ENCODE results near the gene ATP5F1A. TPM values are rescaled to one million over a fixed set of nuclear protein-coding genes. Genes with fewer than 3 reads are reported as not detected.

ATP5F1A gene
- total RNA-seq, 1 experiment from 2014 or later = 199 TPM

DNA sequence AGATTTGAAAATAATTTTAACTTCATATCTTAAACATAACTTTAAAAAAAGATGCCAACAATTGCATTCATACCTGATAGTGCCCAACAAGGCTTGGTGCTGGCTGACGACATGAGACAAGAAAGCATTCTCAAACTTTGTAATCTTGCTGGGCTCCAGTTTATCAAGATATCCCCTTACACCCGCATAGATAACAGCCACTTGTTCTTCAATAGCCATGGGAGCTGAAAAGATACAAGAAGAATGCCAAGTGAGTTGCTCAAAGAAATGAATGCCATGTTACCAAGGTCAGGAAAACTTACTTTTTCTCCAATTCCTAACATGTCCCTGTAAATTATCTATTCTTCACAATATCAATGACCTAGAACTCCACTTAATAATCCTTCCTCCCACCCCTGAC, 13.7 kb downstream of the ATP5F1A start:
- in situ Hi-C loops (cut with HindIII; ENCODE audit: low pct_unique_long_range_greater_than_20kb, low sequenced_read_pairs) = no loop called here
- DNase-seq (ENCODE audit: low read depth) = no peak

GRCh38 chr18:46080156-46080555, 17.9 kb downstream of the ATP5F1A start:
- DNase-seq (ENCODE audit: low read depth) = no peak
- in situ Hi-C loops (cut with HindIII; ENCODE audit: low pct_unique_long_range_greater_than_20kb, low sequenced_read_pairs) = no loop called here

- in situ Hi-C loops (cut with HindIII; ENCODE audit: low pct_unique_long_range_greater_than_20kb, low sequenced_read_pairs) = no loop called here
- no peak for DNase-seq (ENCODE audit: low read depth)
Measured at GRCh38 chr18:46079336-46079735, 18.8 kb downstream of the ATP5F1A start.

DNA sequence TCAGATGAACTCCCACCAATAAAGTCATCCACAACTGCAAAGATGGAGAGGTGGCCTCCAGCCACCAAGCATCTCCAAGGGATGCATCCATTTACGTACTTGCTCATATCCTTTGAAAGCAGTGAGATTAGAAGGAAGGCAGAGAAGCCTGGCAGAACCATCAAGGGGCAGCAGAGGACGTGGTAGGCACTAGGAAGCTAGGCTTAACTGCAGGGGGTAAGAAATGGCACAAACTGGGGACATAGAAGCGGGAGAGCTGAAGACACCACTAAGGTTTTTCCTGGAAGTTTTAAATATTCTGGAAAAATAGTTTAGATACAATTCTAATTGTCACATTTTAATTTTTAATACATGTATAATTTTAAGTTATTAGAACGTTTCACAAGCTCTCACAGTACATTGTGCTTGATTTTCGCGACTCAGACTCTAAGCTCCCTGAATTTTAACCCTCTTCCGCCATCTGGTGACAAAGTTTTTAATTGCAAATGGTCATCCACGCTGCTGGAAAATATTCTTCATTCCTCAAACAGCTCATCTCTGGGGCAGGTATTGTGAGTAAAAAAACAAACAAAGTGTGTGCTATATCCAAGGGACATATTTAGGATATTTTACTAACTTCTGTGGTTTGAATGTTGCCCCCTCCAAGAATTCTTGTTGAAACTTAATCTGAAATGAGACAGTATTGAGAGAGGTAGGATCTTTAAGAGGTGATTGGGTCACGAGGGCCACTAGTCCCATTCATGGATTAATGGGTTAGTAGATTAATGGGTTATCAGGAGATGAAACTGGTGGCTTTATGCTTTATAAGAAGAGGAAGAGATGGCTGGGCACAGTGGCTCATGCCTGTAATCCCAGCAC, 24.4 kb downstream of the ATP5F1A start:
- in situ Hi-C loops (cut with HindIII; ENCODE audit: low pct_unique_long_range_greater_than_20kb, low sequenced_read_pairs) = no loop called here
- peak; percentile 56 for DNase-seq (ENCODE audit: low read depth)

DNA sequence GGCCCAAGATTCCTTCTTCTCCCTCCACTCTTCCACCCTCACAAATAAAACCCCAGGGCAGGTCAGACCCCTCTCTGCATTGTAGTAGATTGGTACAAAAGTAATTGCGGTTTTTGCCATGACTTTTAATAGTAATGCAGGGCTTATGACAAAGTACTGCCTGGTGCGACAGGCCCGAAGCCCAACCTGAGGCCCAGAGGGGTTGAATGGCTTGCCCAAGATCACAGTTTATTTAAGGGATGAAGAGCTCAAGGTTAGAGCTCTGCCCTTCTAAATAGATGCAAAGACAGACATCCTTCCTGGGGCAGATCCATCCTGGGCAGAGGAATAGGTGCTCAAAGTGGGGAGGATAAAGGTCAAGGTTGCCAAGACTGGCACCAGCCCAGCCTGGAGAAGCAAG, 25.1 kb downstream of the ATP5F1A start:
- no peak for DNase-seq (ENCODE audit: low read depth)
- in situ Hi-C loops (cut with HindIII; ENCODE audit: low pct_unique_long_range_greater_than_20kb, low sequenced_read_pairs) = no loop called here

- no peak for DNase-seq (ENCODE audit: low read depth)
- in situ Hi-C loops (cut with HindIII; ENCODE audit: low pct_unique_long_range_greater_than_20kb, low sequenced_read_pairs) = no loop called here
Measured at GRCh38 chr18:46072376-46072867, 25.7 kb downstream of the ATP5F1A start.

- no peak for DNase-seq (ENCODE audit: low read depth)
- in situ Hi-C loops (cut with HindIII; ENCODE audit: low pct_unique_long_range_greater_than_20kb, low sequenced_read_pairs) = no loop called here
Measured at GRCh38 chr18:46071653-46072375, 26.3 kb downstream of the ATP5F1A start, which contains the start of gene PSTPIP2. PSTPIP2 (minus strand) TSS chr18:46072260; CDS start chr18:46072188, 72 bp downstream.

DNA sequence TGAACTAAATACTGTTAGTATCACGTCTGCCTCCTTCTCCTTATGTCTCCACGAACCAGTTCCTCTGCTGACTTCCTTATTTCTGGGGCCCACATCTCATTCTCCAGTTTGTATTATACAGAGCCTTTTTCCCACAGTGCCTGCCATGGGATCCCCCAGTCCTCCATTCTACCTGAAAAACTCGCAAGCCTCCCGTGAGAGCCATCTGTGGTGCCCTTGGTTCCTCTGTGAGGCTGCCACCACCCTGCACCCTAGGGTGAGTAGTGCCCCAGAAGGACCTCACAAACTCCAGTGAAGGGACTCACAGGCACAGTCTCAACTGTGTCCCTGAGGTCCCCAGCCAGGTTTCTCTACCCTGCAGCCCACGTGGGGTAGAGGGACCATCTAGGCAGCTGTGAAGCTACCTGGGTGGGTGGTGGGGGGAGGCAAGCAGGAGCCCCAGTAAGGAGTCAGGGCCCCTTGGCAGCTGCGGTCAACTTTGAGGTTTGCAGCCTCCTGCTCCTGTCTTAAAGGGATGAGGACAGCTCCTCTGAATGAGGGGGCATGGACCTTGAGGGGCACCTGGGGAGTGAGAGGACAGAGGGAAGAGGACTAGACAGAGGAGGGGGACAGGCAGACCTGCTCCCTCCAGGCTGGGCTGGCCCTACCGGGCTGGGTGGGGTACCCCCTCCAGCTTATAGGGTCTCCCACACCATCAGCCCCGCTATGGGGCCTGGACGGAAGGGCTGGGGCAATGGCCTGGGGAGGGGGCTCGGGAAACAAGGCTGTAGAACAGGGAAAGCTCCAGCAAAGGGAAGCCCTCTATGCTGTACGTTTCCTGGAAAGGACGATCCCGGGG, 27.1 kb downstream of the ATP5F1A start:
- in situ Hi-C loops (cut with HindIII; ENCODE audit: low pct_unique_long_range_greater_than_20kb, low sequenced_read_pairs) = no loop called here
- no peak for DNase-seq (ENCODE audit: low read depth)

GRCh38 chr18:46070232-46070631, 27.9 kb downstream of the ATP5F1A start:
- in situ Hi-C loops (cut with HindIII; ENCODE audit: low pct_unique_long_range_greater_than_20kb, low sequenced_read_pairs) = no loop called here
- no peak for DNase-seq (ENCODE audit: low read depth)

DNA sequence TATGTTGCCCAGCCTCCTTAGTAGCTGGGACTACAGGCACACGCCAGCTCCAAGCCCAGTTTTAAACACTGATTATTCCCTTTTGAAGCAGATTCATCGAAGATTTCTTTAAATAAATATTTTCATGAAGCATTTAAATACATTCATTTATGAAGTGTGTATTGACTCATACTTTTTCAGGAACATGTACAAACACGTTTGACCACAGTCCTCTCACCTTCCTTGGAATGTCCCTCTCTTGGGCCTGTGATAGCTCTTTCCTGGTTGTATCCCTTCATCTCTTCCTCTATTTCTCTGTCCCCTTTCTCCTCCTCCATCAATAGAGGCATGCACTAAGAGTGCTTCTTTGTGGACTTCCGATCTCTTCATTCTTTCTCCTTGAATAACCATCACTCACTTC, 28.6 kb downstream of the ATP5F1A start:
- DNase-seq (ENCODE audit: low read depth) = no peak
- in situ Hi-C loops (cut with HindIII; ENCODE audit: low pct_unique_long_range_greater_than_20kb, low sequenced_read_pairs) = no loop called here

GRCh38 chr18:46068763-46069162, 29.3 kb downstream of the ATP5F1A start:
- no peak for DNase-seq (ENCODE audit: low read depth)
- in situ Hi-C loops (cut with HindIII; ENCODE audit: low pct_unique_long_range_greater_than_20kb, low sequenced_read_pairs) = no loop called here

GRCh38 chr18:46067438-46068007, 30.6 kb downstream of the ATP5F1A start:
- peak; percentile 63 for DNase-seq (ENCODE audit: low read depth)
- in situ Hi-C loops (cut with HindIII; ENCODE audit: low pct_unique_long_range_greater_than_20kb, low sequenced_read_pairs) = no loop called here

GRCh38 chr18:46062781-46063180, 35.3 kb downstream of the ATP5F1A start:
- DNase-seq (ENCODE audit: low read depth) = no peak
- in situ Hi-C loops (cut with HindIII; ENCODE audit: low pct_unique_long_range_greater_than_20kb, low sequenced_read_pairs) = no loop called here

- no peak for DNase-seq (ENCODE audit: low read depth)
- in situ Hi-C loops (cut with HindIII; ENCODE audit: low pct_unique_long_range_greater_than_20kb, low sequenced_read_pairs) = no loop called here
Measured at GRCh38 chr18:46061796-46062195, 36.3 kb downstream of the ATP5F1A start.

DNA sequence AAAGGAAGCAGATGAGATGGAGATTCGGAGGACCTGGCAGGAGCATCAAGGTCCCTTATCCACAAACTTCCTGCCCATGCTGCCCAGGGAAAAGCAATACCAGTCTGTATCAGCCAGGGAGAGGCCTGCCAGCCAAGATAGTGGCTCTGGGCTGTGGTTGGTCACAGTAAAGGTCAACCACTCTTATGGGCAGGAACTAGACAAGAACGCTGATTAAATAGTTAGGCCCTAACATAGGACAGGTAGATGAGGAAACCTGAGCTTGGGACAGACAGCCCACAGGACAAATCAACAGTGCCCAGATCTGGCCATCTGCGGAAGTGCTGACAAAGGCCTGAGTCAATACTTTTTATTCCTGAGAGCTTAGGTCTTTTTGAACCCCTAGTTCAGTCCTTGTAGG, 36.7 kb downstream of the ATP5F1A start:
- in situ Hi-C loops (cut with HindIII; ENCODE audit: low pct_unique_long_range_greater_than_20kb, low sequenced_read_pairs) = no loop called here

GRCh38 chr18:46060359-46060841, 37.7 kb downstream of the ATP5F1A start:
- DNase-seq (ENCODE audit: low read depth) = no peak
- in situ Hi-C loops (cut with HindIII; ENCODE audit: low pct_unique_long_range_greater_than_20kb, low sequenced_read_pairs) = no loop called here

More for the DNA sequence above, 36.7 kb downstream of the ATP5F1A start:
- DNase-seq (ENCODE audit: low read depth) = no peak

- DNase-seq (ENCODE audit: low read depth) = no peak
- in situ Hi-C loops (cut with HindIII; ENCODE audit: low pct_unique_long_range_greater_than_20kb, low sequenced_read_pairs) = no loop called here
Measured at GRCh38 chr18:46055838-46056230, 42.3 kb downstream of the ATP5F1A start.

All from Caki2 (cell line).